Stimulated activated CD4-positive, alpha-beta T cell treated with anti-CD3 and anti-CD28 coated beads, Interleukin-15, amount 100 ng/mL, for 1 hour (primary cell): ENCODE measurements around the gene CATSPER3.
"Not testable (repeated sequence)": the region's sequence is repeated elsewhere in the genome, so short reads cannot be mapped to it uniquely, and the experiment has no call there.

Source experiments
- DNase-seq, 2 donors: peaks; one replicate each; pipeline ENCODE4 v3.0.0-alpha.2; 2020; ENCODE audit warnings: low read depth in 1 of 2, low spot score in 1 of 2

CATSPER3 gene

GRCh38 chr5:134969166-134969565, 1.5 kb downstream of the CATSPER3 start:
- DNase-seq = no peak

- no peak for DNase-seq
Observed at GRCh38 chr5:134975078-134975715, 7.5 kb downstream of the CATSPER3 start.

- DNase-seq = no peak
Observed at GRCh38 chr5:134975843-134976242, 8.1 kb downstream of the CATSPER3 start.

DNA sequence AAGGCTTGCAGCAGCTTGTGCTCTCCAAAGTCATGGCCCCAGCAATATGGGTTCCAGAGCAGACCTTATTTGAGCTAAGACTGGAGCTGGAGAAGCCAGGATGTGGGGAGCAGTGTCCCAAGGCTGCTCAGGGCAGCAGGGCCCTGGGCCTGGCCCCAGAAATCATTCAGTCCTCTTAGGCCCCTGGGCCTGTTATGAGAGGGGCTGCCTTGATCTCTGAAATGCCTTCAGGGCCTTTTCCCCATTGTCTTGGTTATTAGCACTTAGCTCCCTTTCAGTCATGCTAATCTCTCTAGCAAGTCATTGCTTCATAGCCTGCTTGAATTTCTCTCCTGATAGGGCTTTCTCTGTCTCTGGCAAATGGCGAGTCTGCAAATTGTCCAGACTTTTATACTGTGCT, 9.1 kb downstream of the CATSPER3 start:
- DNase-seq = no peak

GRCh38 chr5:134979416-134979815, 11.7 kb downstream of the CATSPER3 start:
- DNase-seq = no peak

GRCh38 chr5:134982230-134982629, 14.5 kb downstream of the CATSPER3 start:
- DNase-seq = no peak

DNA sequence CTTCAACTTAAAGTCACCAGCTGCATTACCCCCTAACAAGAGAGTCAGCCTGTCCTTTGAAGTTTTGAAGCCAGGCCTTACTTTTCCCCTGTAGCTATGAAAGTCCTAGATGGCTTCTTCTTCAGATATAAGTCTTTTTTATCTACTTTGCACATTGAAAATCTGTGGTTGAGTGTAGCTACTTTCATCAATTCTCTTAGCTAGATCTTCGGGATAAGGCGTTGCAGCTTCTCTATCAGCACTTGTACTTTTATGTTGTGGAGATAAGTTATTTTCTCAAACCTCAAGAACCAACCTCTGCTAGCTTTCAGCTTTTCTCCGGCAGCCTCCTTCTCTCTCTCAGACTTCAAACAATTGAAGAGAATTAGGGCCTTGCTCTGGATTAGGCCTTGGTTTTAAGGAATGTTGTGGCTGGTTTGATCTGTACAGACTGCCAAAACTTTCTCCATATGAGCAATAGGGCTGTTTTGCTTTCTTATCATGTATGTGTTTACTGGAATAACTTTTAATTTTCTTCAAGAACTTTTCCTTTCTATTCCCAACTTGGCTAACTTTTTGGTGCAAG, 21.6 kb downstream of the CATSPER3 start:
- no peak for DNase-seq

DNA sequence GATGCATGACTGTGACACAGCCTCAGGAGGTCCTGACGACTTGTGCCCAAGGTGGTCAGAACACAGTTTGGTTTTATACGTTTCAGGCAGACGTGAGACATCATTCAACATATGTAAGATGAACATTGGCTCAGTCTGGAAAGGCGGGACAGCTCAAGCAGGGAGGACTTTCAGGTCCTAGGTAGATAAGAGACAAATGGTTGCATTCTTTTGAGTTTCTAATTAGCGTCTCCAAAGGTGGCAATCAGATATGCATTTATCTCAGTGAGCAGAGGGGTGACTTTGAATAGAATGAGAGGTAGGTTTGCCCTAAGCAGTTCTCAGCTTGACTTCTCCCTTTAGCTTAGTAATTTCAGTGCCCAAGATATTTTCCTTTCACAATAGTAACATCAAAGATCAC, 22.5 kb downstream of the CATSPER3 start:
- not testable (repeated sequence) for DNase-seq

GRCh38 chr5:134992148-134992547, 24.4 kb downstream of the CATSPER3 start:
- DNase-seq = no peak

DNA sequence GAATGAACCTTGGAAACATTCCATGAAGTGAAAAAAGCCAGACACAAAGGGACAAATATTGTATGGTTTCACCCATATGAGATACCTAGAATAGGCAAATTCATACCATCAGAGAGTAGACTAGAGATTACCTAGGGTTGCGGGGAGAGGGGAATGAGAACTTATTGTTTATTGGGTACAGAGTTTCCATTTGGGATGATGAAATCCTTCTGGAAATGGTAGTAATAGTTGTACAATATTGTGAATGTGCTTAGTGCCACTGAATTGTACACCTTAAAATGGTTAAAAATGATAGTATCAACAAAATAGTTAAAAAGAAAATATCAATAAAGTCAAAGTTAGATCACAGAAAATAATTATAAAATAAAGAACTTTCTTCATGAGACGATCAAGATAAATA, 25.5 kb downstream of the CATSPER3 start:
- DNase-seq = no peak

DNA sequence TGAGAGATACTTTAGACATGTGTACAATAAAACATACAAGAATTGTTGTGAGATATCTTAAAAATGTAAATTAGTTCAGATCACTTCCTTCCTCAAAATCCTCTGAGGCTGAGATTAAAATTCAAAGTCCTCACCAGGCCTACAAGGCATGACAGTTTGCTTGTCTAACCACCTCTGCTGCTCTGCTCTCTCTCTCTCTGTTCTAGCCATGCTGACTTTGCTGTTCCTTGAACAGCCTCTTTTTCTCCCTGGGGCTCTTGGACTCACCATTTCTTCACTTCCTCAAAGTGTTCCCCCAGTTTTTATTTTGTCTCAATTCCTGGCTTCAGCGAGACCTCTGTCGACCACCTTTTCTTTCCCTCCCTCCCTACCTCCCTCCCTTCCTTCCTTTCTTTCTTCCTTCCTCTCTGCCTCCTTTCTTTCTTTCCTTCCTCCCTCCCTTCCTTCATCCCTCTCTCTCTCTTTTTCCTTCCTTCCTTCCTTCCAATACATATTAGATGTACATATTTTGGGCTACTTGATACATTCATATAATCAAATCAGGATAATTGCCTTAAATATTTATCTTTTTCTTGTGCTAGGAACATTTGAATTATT, 27.0 kb downstream of the CATSPER3 start:
- DNase-seq = no peak

- DNase-seq = no peak
Observed at GRCh38 chr5:134995850-134996402, 28.2 kb downstream of the CATSPER3 start.

DNA sequence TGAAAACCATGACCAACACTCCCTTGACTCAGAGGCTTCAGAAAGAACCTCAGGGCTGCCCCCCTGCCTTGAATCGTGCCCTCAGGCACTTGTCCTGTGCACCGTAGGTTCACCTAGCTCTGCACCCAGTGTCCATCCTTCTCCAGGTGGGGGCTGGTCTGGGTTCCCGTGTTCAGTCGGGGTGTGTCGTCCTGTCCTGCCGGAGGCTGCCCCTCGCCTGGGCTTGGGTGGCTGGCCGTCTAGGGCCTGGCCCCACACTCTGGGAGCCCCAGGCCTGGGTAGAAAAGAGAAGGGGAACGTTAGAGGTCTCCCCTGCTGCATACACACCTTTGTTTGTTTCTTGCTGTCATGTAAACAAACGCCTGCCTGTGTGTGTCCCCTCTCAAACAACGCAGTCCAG, 29.3 kb downstream of the CATSPER3 start:
- no peak for DNase-seq

DNA sequence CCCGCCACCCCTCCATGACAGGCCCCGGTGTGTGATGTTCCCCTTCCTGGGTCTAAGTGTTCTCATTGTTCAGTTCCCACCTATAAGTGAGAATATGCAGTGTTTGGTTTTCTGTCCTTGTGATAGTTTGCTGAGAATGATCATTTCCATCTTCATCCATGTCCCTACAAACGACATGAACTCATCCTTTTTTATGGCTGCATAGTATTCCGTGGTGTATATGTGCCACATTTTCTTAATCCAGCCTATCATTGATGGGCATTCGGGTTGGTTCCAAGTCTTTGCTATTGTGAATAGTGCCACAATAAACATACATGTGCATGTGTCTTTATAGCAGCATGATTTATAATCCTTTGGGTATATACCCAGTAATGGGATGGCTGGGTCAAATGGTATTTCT, 30.4 kb downstream of the CATSPER3 start:
- not testable (repeated sequence) for DNase-seq

GRCh38 chr5:135004376-135004775, 36.7 kb downstream of the CATSPER3 start:
- DNase-seq = no peak

- no peak for DNase-seq
Observed at GRCh38 chr5:135005076-135005475, 37.4 kb downstream of the CATSPER3 start.

DNA sequence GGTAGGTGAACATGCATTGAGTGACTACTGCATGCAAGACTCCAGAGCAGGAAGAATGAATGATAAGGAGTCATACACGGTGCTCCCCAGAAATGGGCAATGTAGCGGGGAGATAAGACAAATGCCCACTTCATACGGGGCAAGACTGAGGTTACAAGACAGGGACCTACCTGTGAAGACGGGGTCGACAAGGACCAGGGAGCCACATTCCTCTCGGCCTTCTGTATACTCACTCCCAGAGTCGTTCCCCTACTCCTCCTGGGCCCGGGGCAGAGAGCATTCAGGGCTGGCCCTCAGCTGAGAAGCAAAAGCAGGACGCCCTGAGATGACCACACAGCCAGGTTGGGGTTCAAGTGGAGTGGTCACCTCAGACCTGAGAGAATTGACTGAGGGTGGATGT, 39.6 kb downstream of the CATSPER3 start:
- no peak for DNase-seq

- no peak for DNase-seq
Observed at GRCh38 chr5:135007749-135008363, 40.1 kb downstream of the CATSPER3 start.

DNA sequence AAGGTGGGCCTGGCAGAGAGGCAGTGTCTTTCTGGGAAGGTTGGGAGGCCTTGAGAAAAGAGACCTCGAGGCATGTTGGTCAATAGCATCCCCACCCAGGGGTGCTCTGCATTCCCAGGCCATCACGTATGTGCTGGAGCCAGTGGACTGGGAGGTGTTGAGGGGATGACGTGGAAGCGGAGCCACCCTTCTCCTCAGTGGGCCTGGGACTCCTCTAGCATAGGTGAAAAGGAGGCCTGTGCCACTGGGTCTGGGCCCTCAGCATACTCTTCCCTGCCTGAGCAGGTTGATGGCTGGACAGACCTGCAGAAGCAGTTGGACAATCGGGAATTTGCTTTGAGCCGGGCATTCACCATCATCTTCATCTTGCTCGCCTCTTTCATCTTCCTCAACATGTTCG, 40.8 kb downstream of the CATSPER3 start:
- no peak for DNase-seq

DNA sequence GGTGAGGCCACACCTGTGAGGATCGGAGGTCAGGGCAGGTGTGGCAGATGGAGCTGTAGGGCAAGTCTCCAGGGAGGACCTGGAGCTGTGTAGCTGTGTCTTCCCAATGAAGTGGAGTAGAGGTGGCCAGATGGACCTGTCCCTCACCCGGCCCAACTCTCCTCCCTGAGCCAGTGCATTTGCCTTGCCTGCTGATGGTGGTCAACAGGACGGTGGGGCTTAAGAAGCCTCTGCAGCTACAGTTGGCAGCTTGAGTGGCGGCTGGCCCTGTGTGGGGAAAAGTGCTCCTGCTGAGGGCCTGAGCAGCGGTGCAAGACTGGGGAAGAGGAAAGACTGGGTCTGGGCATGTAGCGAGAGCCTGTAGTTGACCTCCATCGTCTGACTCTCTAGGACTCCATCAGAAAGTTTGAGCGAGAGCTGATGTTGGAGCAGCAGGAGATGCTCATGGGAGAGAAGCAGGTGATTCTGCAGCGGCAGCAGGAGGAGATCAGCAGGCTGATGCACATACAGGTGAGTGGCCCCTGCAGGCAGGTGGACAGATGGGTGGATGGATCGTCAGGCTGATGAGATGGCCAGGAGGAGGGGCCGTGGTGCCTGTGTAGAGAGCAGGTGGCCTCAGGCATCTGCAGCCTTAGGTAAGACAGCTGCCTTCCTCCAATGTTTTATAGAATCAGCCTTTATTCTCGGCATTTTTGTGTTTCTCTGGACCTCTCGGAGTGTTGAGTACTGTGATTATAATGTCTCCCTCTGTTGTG, 41.5 kb downstream of the CATSPER3 start:
- no peak for DNase-seq

- no peak for DNase-seq
Observed at GRCh38 chr5:135009736-135010501, 42.2 kb downstream of the CATSPER3 start.
